Measurements from ENCODE around the gene KCNH6.

- TF ChIP-seq CTCF (IDR thresholded peaks at IDR 0.05; ENCODE audit: low read length): no peak
- TF ChIP-seq EZH2 (optimal IDR thresholded peaks at IDR 0.05; ENCODE audit: low read depth, low read length): no peak
- no peak for TF ChIP-seq EZH2phosphoT487 (IDR thresholded peaks at IDR 0.05; ENCODE audit: low read length)
These were observed 32.5 kb downstream of the KCNH6 start for GRCh38 chr17:63555500-63556156.
